A673 (cell line): ENCODE data around the gene ODF2L.

Experiments used
- EZH2 ChIP-seq: fragments of 200-600 bp; sonication (generic); IDR thresholded peaks from 2 replicates; pipeline ENCODE4 v1.6.1; 2017; ENCODE audit warnings: borderline replicate concordance, low read depth, mild to moderate bottlenecking, mixed read lengths, antibody characterized with exemption, low read length; ENCODE audit not compliant: poor library complexity, severe bottlenecking
- TF ChIP-seq, protein P1 (sequence below): fragments of 300-800, 200-600 bp; sonication (generic); conservative IDR thresholded peaks from 2 replicates; pipeline ENCODE4 v1.5.1; 2017; ENCODE audit warnings: low read depth, mild to moderate bottlenecking, antibody characterized with exemption, low read length, moderate library complexity, mixed read lengths

DNA sequence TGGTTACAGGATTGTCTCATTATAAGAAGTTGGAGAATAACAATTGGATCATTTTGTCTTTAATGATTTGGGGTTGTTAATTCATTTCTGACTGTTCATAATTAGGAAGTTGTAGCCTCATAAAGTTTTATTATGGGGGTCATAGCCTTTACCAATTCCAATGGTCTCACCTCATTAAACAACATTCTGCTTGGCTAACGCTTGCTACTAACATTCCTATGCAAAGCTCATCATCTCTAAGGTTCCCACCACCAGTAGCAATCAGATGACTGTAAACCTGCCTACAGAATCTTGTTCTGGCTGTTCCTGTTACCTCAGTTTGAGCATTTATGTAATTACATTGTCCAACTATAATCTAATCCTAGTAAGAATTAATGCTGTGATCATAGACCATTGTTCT lies 60.2 kb downstream of the ODF2L start:
- TF ChIP-seq, protein P1, sequence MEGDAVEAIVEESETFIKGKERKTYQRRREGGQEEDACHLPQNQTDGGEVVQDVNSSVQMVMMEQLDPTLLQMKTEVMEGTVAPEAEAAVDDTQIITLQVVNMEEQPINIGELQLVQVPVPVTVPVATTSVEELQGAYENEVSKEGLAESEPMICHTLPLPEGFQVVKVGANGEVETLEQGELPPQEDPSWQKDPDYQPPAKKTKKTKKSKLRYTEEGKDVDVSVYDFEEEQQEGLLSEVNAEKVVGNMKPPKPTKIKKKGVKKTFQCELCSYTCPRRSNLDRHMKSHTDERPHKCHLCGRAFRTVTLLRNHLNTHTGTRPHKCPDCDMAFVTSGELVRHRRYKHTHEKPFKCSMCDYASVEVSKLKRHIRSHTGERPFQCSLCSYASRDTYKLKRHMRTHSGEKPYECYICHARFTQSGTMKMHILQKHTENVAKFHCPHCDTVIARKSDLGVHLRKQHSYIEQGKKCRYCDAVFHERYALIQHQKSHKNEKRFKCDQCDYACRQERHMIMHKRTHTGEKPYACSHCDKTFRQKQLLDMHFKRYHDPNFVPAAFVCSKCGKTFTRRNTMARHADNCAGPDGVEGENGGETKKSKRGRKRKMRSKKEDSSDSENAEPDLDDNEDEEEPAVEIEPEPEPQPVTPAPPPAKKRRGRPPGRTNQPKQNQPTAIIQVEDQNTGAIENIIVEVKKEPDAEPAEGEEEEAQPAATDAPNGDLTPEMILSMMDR: no peak
- TF ChIP-seq EZH2: no peak
